Fibroblast of mammary gland (primary cell): ENCODE data around the gene PRG3.

ENCODE experiments used
- DNase-seq: peaks from one replicate; pipeline ENCODE4 v3.0.0-alpha.2; 2010; ENCODE audit warnings: low read depth
- H3K4me3 ChIP-seq: 2 replicates; pipeline ENCODE4 v1.5.1; 2011; ENCODE audit warnings: low read depth, mild to moderate bottlenecking, low read length, moderate library complexity; ENCODE audit not compliant: control insufficient read depth
- CTCF ChIP-seq: conservative IDR thresholded peaks from 2 replicates; pipeline ENCODE4 v1.5.1; 2011; ENCODE audit warnings: low read depth, low read length, inconsistent platforms; ENCODE audit not compliant: control insufficient read depth, insufficient read depth

The PRG3 gene

GRCh38 chr11:57336111-57336666, 44.8 kb downstream of the PRG3 start:
- H3K4me3 ChIP-seq: peak overlapping the region; percentile 67
- DNase-seq: no peak
- no peak for TF ChIP-seq CTCF

DNA sequence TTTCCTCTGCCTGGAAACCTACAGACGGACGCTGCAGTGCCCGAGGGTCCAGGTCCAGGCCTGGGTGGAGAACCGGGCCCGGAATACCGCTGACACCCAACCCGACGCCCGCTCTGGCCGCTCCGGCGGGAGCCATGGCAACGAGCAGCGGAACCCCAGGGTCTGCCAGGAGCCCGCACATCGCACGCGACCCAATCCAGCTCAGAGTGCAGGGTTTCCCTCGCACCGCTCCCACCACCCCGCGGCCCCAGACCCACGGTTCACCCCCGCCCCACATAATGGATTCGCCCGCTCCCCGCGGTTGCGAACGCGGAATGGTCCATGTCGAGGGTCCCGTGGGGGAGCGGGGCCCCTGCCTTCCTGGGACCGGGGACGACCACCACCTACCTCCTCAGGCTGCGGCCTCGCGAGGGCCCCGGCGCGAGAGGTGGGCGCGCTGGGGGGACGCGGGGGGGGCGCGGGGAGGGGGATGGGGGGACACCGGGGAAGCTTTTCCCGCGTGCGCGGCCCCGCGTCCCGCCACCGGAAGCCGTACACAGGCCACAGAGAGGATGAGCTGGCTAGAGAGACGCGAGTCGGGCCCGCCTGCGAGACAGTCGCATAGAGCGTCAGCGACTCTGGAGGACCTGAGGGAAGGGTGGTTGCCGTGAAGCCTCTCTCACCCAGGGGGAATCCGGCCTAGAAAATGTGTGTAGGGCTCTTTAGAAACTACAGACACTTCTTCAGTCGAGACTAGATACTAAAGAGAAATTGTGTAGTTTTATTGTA, 45.4 kb downstream of the PRG3 start, which contains the start of gene SSRP1:
Gene SSRP1, minus strand, starts transcription at position 550 of the 768 bp plus-strand sequence. CDS start 771 bp downstream, outside the sequence.
- TF ChIP-seq CTCF: no peak
- peak; percentile 81 for DNase-seq
- H3K4me3 ChIP-seq: peak within 1 kb of the TSS; percentile 67

DNA sequence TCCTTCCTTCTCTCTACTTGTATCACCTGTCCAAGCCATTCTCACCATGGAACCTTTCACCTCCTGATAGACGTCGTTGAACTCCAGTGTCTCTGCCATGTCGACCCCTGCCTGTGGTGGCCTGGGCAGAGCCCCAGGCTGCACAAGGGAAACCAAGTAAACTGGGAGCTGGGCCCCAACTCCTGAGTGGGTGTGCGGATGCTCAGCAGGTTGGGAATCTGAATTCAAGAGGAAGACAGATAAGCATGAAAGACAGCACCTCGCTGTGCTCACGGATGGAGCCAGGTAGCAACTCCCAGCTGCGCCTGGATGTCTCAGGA, 46.0 kb downstream of the PRG3 start:
- no peak for TF ChIP-seq CTCF
- no peak for DNase-seq
- peak overlapping the region; percentile 67 for H3K4me3 ChIP-seq

GRCh38 chr11:57332694-57333440, 48.1 kb downstream of the PRG3 start:
- no peak for DNase-seq
- no peak for TF ChIP-seq CTCF
- H3K4me3 ChIP-seq: no peak overlapping the region

DNA sequence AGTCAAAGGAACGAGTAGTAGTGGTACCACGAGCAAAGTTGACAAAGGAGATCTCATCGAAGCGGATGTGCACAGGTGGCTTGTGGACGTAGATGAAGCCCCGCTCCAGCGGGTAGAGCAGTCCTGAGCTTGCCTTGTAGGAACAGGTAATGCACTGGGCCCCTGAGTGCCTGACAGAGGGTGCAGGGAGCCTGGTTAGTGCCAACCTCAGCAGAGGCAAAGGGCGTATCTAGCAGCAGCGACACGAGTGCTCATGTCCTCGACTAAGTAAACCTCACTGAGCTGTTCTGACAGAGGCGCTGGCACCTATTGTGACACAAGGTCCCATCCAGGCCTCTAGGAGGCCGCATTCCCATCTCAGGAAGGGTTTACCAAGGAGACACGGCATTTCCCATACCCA, 49.2 kb downstream of the PRG3 start:
- DNase-seq: no peak
- TF ChIP-seq CTCF: no peak
- no peak overlapping the region for H3K4me3 ChIP-seq

GRCh38 chr11:57330029-57330428, 50.9 kb downstream of the PRG3 start:
- DNase-seq: no peak
- no peak for TF ChIP-seq CTCF
- no peak overlapping the region for H3K4me3 ChIP-seq
